ENCODE data around the gene ONECUT3.

- peak in 1 of 3 donors; percentile 51 for TF ChIP-seq CTCF (IDR thresholded peaks at IDR 0.05)
- TF ChIP-seq POLR2A (IDR thresholded peaks at IDR 0.05), result no peak
These were observed 14.2 kb downstream of the ONECUT3 start for GRCh38 chr19:1767464-1767933.

Data from lower leg skin (tissue), 3 donors.